Astrocyte (in vitro differentiated cells and primary cell): ENCODE results near the gene DOCK11. TPM values are rescaled to one million over a fixed set of nuclear protein-coding genes. Genes with fewer than 3 reads are reported as not detected.

ENCODE experiments used
- DNase-seq: peaks from one replicate; pipeline ENCODE4 v3.0.0-alpha.2; 2010; ENCODE audit warnings: low read depth
- FAIRE-seq: peaks from 2 replicates; lab custom pipeline; 2011; peaks lifted over from hg19 to GRCh38; lab: Jason Lieb, UNC
- H2AFZ ChIP-seq: 2 replicates; pipeline ENCODE4 v1.6.0; 2012; ENCODE audit warnings: low read depth, low read length, inconsistent platforms
- H3K27ac ChIP-seq: 2 replicates; pipeline ENCODE4 v1.5.1; 2011; ENCODE audit warnings: low read depth, low read length, inconsistent platforms
- H3K27me3 ChIP-seq: 2 replicates; pipeline ENCODE4 v1.6.0; 2011; ENCODE audit warnings: low read length, inconsistent platforms; ENCODE audit not compliant: insufficient read depth
- H3K36me3 ChIP-seq: 2 replicates; pipeline ENCODE4 v1.5.1; 2011; ENCODE audit warnings: low read length, inconsistent platforms; ENCODE audit not compliant: insufficient read depth
- H3K4me1 ChIP-seq: 2 replicates; pipeline ENCODE4 v1.5.1; 2011; ENCODE audit warnings: low read length, inconsistent platforms; ENCODE audit not compliant: insufficient read depth
- H3K4me2 ChIP-seq: 2 replicates; pipeline ENCODE4 v1.6.0; 2012; ENCODE audit warnings: low read length, inconsistent platforms
- H3K4me3 ChIP-seq: 2 replicates; pipeline ENCODE4 v1.5.1; 2011; ENCODE audit warnings: low read depth, mild to moderate bottlenecking, low read length, inconsistent platforms; ENCODE audit not compliant: insufficient read depth
- H3K79me2 ChIP-seq: 2 replicates; pipeline ENCODE4 v1.6.0; 2012; ENCODE audit warnings: mild to moderate bottlenecking, low read length, inconsistent platforms; ENCODE audit not compliant: insufficient read depth
- H3K9ac ChIP-seq: 2 replicates; pipeline ENCODE4 v1.6.0; 2012; ENCODE audit warnings: mild to moderate bottlenecking, low read length, inconsistent platforms
- H3K9me3 ChIP-seq: 2 replicates; pipeline ENCODE4 v1.5.1; 2012; ENCODE audit warnings: low read depth, mild to moderate bottlenecking, low read length, inconsistent platforms; ENCODE audit not compliant: insufficient read depth
- H4K20me1 ChIP-seq: 2 replicates; pipeline ENCODE4 v1.6.0; 2012; ENCODE audit warnings: low read length, inconsistent platforms; ENCODE audit not compliant: insufficient read depth
- H3K27ac Mint-ChIP-seq: one replicate; pipeline ENCODE4 v1.8.0; 2021; ENCODE audit warnings: mild to moderate bottlenecking, mixed read lengths; ENCODE audit not compliant: unreplicated experiment
- H3K27me3 Mint-ChIP-seq: one replicate; pipeline ENCODE4 v1.8.0; 2021; ENCODE audit warnings: low read depth, mixed read lengths; ENCODE audit not compliant: unreplicated experiment
- H3K36me3 Mint-ChIP-seq: one replicate; pipeline ENCODE4 v1.8.0; 2021; ENCODE audit warnings: low read depth, mixed read lengths; ENCODE audit not compliant: unreplicated experiment
- H3K4me1 Mint-ChIP-seq: one replicate; pipeline ENCODE4 v1.8.0; 2021; ENCODE audit warnings: low read depth, mixed read lengths; ENCODE audit not compliant: unreplicated experiment
- H3K4me3 Mint-ChIP-seq: one replicate; pipeline ENCODE4 v1.8.0; 2021; ENCODE audit warnings: mild to moderate bottlenecking, moderate library complexity, mixed read lengths; ENCODE audit not compliant: unreplicated experiment
- H3K9me3 Mint-ChIP-seq: one replicate; pipeline ENCODE4 v1.8.0; 2021; ENCODE audit warnings: mild to moderate bottlenecking, mixed read lengths; ENCODE audit not compliant: unreplicated experiment
- EZH2 ChIP-seq: IDR thresholded peaks from 2 replicates; pipeline ENCODE4 v1.6.1; 2012; ENCODE audit warnings: mild to moderate bottlenecking, low read length, inconsistent platforms; ENCODE audit not compliant: insufficient read depth
- total RNA-seq: library from RNA; stranded (reverse); gene quantifications from 2 replicates; pipeline ENCODE4 v1.2.1, GENCODE V29; 2021
- TF ChIP-seq, protein P1 (sequence below): IDR thresholded peaks from 2 replicates; pipeline ENCODE4 v1.5.1; 2011; ENCODE audit warnings: low read depth, mild to moderate bottlenecking, inconsistent platforms, low read length, moderate library complexity; ENCODE audit not compliant: insufficient read depth

The DOCK11 gene
- total RNA-seq, 1 donor from 2014 or later: 4.7 TPM

DNA sequence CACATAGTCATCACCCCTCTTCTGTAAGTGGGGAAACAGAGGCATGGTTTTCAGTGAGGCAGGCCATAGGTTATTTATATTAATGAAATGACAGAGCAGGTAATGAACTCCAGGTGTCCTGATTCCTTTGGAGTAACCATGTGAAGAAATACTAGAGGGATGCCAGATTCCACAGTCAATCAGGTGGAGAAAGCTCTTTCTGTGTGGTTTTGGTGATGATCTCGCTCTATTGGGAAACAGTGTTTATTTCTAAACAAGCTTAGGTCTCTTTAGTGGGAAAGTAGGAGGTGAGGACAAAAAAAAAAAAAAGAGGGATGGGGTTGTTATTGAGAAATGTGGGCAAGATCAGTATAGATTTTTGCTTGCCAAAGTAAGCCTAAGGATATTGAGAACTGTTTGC, 12.2 kb downstream of the DOCK11 start:
- no peak overlapping the region for H3K4me3 Mint-ChIP-seq
- H3K36me3 Mint-ChIP-seq: peaks cover under 1% of the 10 kb centered on the region
- H3K27me3 Mint-ChIP-seq: no peaks in the 10 kb centered on the region
- no peaks in the 10 kb centered on the region for H3K36me3 ChIP-seq
- FAIRE-seq (peak; percentile 73), DNase-seq (no peak)
- H3K27ac ChIP-seq: no peak overlapping the region
- no peaks in the 10 kb centered on the region for H3K27me3 ChIP-seq
- no peak overlapping the region for H3K27ac Mint-ChIP-seq
- H2AFZ ChIP-seq: no peak overlapping the region
- no peaks in the 10 kb centered on the region for H4K20me1 ChIP-seq
- TF ChIP-seq, protein P1, sequence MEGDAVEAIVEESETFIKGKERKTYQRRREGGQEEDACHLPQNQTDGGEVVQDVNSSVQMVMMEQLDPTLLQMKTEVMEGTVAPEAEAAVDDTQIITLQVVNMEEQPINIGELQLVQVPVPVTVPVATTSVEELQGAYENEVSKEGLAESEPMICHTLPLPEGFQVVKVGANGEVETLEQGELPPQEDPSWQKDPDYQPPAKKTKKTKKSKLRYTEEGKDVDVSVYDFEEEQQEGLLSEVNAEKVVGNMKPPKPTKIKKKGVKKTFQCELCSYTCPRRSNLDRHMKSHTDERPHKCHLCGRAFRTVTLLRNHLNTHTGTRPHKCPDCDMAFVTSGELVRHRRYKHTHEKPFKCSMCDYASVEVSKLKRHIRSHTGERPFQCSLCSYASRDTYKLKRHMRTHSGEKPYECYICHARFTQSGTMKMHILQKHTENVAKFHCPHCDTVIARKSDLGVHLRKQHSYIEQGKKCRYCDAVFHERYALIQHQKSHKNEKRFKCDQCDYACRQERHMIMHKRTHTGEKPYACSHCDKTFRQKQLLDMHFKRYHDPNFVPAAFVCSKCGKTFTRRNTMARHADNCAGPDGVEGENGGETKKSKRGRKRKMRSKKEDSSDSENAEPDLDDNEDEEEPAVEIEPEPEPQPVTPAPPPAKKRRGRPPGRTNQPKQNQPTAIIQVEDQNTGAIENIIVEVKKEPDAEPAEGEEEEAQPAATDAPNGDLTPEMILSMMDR: no peak
- no peak for TF ChIP-seq EZH2
- no peaks in the 10 kb centered on the region for H3K4me1 ChIP-seq
- no peaks in the 10 kb centered on the region for H3K9me3 Mint-ChIP-seq
- H3K79me2 ChIP-seq: no peaks in the 10 kb centered on the region
- H3K4me1 Mint-ChIP-seq: no peaks in the 10 kb centered on the region
- H3K9ac ChIP-seq: no peak overlapping the region
- H3K9me3 ChIP-seq: no peaks in the 10 kb centered on the region
- H3K4me3 ChIP-seq: no peak overlapping the region
- no peak overlapping the region for H3K4me2 ChIP-seq

DNA sequence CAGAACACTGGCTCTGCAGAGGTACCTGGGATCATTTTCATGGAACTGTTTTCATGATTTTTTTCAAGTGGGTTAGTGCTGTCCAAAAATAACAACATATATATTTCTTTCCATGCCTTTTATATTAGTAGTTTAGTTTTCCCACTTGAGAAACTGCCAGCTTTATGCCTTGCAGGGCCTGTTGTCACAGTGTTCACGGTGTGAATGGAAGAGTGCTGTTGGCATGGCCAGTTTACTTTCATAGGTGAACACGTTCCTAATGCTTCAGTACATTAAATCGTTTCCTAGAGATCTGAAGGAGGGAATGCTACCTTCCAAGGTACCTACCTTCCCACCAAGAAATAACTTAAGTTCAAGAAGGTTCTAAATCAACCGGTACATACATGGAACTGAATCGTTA, 12.6 kb downstream of the DOCK11 start:
- Histone ChIP-seq H3K36me3 (no peaks in the 10 kb centered on the region), H3K27me3 (no peaks in the 10 kb centered on the region), H3K4me3 (no peak overlapping the region), H3K79me2 (no peaks in the 10 kb centered on the region), H4K20me1 (no peaks in the 10 kb centered on the region), H3K9me3 (no peaks in the 10 kb centered on the region), H3K27ac (no peak overlapping the region), H3K4me1 (no peaks in the 10 kb centered on the region), H3K9ac (no peak overlapping the region), H2AFZ (no peak overlapping the region), H3K4me2 (no peak overlapping the region)
- TF ChIP-seq EZH2: no peak
- TF ChIP-seq, protein P1: no peak
- Mint-ChIP-seq H3K4me3 (no peak overlapping the region), H3K4me1 (no peaks in the 10 kb centered on the region), H3K27ac (no peak overlapping the region), H3K9me3 (no peaks in the 10 kb centered on the region), H3K36me3 (no peaks in the 10 kb centered on the region), H3K27me3 (no peaks in the 10 kb centered on the region)
- no peak for FAIRE-seq
- DNase-seq: no peak

DNA sequence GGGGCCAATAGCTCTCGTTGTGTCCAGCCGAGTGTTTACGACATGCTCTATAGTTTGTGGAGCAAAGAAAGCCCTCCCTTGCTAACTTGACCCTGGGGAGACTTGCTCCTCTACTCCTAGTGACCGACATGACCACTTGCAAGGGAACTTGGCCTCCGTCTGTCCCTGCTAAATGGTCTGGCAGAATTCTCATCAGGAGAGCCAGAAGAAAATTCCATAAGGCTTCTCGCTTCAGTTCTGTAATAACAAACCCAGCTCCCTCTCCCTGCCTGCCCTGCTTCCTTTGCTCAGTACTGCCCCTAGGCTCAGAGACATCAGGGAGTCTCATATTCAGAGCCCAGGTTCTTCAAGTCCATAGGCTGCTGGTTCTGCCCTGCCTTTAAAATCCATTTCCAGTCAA, 13.0 kb downstream of the DOCK11 start:
- H3K9me3 Mint-ChIP-seq: no peaks in the 10 kb centered on the region

More for the DNA sequence above, 13.0 kb downstream of the DOCK11 start:
- no peaks in the 10 kb centered on the region for H3K79me2 ChIP-seq
- no peak for TF ChIP-seq EZH2
- TF ChIP-seq, protein P1: no peak
- H3K36me3 Mint-ChIP-seq: no peaks in the 10 kb centered on the region
- H3K4me1 ChIP-seq: no peaks in the 10 kb centered on the region
- H3K27me3 Mint-ChIP-seq: no peaks in the 10 kb centered on the region
- H4K20me1 ChIP-seq: no peaks in the 10 kb centered on the region
- no peaks in the 10 kb centered on the region for H3K36me3 ChIP-seq
- H2AFZ ChIP-seq: no peak overlapping the region
- H3K9ac ChIP-seq: no peak overlapping the region
- FAIRE-seq: peak; percentile 60
- H3K4me1 Mint-ChIP-seq: no peaks in the 10 kb centered on the region
- H3K4me3 ChIP-seq: no peak overlapping the region
- no peak overlapping the region for H3K4me3 Mint-ChIP-seq
- H3K27me3 ChIP-seq: no peaks in the 10 kb centered on the region
- H3K27ac Mint-ChIP-seq: no peak overlapping the region
- no peak overlapping the region for H3K27ac ChIP-seq
- no peaks in the 10 kb centered on the region for H3K9me3 ChIP-seq
- H3K4me2 ChIP-seq: no peak overlapping the region
- no peak for DNase-seq
